ENCODE results near the gene UGT1A8.

The UGT1A8 gene

DNA sequence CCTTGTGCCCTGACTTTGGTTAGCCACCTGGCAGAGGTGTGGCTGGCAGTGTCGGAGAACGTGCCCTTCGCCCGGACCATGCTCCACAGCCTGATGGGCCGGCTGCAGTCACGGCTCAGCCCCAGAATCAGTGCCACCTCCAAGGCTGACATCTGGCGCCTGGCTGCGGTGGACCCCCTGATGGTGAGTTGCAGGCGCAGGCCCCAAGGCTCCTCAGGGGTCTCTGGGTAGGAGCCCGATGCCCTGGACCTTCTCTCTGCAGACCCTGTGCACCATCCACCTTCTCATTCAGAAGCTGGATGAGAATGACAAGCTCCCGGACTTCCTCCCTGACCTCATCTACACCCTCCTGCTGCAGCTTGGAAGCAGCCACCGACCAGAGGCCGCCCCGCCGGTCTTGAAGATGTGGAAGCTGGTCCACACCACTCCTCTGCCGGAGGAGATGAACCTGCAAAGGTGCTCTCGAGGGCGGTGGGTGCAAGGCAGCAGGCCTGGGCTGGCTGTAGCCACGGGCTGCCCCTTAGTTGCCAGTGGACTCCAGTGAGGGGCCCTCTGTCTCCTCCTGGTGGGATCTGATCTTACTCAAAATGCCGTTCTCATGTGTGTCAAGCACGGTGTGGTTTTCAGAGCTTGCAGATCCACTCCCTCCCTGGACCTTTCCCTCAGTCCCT, 204.8 kb downstream of the UGT1A8 start:
- DNase-seq: no peak
